Natural killer cell (primary cell): ENCODE data around the gene E2F6. TPM values are rescaled to one million over a fixed set of nuclear protein-coding genes. Genes with fewer than 3 reads are reported as not detected.

Source experiments
- ATAC-seq, 3 donors: fragments of 150-1000 bp in 2 of 3; fragments of 200-7000 bp in 1 of 3; cut with Tn5 transposase; 1 replicate in 1 of 3; 2 replicates in 2 of 3; pipeline ENCODE4 v1.10.0; 2021; ENCODE audit warnings: mild to moderate bottlenecking in 2 of 3, moderate library complexity in 2 of 3
- DNase-seq, 2 donors: peaks; one replicate each; pipeline versions ENCODE4 v3.0.0 to v3.0.0-alpha.2; 2013 to 2021; ENCODE audit warnings: mixed read lengths in 1 of 2
- H3K27ac ChIP-seq: one replicate; pipeline ENCODE4 v1.5.1; 2013; ENCODE audit warnings: mild to moderate bottlenecking, low read length
- H3K27me3 ChIP-seq: one replicate; pipeline ENCODE4 v1.6.1; 2013; ENCODE audit warnings: low read length; ENCODE audit not compliant: control insufficient read depth, insufficient read depth
- H3K36me3 ChIP-seq: one replicate; pipeline ENCODE4 v1.6.1; 2013; ENCODE audit warnings: low read length; ENCODE audit not compliant: control insufficient read depth, insufficient read depth
- H3K4me1 ChIP-seq: one replicate; pipeline ENCODE4 v1.6.1; 2013; ENCODE audit warnings: low read length; ENCODE audit not compliant: control insufficient read depth, insufficient read depth
- H3K4me3 ChIP-seq: one replicate; pipeline ENCODE4 v1.5.1; 2013; ENCODE audit warnings: low read length
- H3K9me3 ChIP-seq: one replicate; pipeline ENCODE4 v1.6.1; 2013; ENCODE audit warnings: low read length; ENCODE audit not compliant: control insufficient read depth, insufficient read depth
- H3K27ac Mint-ChIP-seq, 2 donors: one replicate each; pipeline ENCODE4 v1.8.0; 2022; ENCODE audit warnings: mild to moderate bottlenecking in 2 of 2, mixed read lengths in 2 of 2, moderate library complexity in 1 of 2
- H3K27me3 Mint-ChIP-seq, 2 donors: one replicate each; pipeline ENCODE4 v1.8.0; 2022; ENCODE audit warnings: low read depth in 2 of 2, mixed read lengths in 2 of 2
- H3K36me3 Mint-ChIP-seq: one replicate; pipeline ENCODE4 v1.8.0; 2022; ENCODE audit warnings: mixed read lengths
- H3K4me1 Mint-ChIP-seq, 2 donors: one replicate each; pipeline ENCODE4 v1.8.0; 2022; ENCODE audit warnings: mixed read lengths in 2 of 2
- H3K4me3 Mint-ChIP-seq: one replicate; pipeline ENCODE4 v1.8.0; 2022; ENCODE audit warnings: mild to moderate bottlenecking, moderate library complexity, mixed read lengths
- H3K9me3 Mint-ChIP-seq, 2 donors: one replicate each; pipeline ENCODE4 v1.8.0; 2022; ENCODE audit warnings: mixed read lengths in 2 of 2
- CTCF ChIP-seq: fragments of 200-600 bp; IDR thresholded peaks from one replicate; pipeline ENCODE4 v1.8.0; 2022; ENCODE audit warnings: antibody characterized with exemption
- WGBS: methylation state at CpG from one replicate; pipeline ENCODE4 v1.1.7; 2013; ENCODE audit warnings: missing lambda C conversion rate; ENCODE audit not compliant: insufficient coverage; 5-methylcytosine and 5-hydroxymethylcytosine counted together
- intact Hi-C: fragments of 100-400 bp; cut with micrococcal nuclease; formaldehyde crosslinking; loops from one replicate; pipeline ENCODE4 v1.14.2; 2022
- total RNA-seq, 4 donors: library from RNA; stranded (reverse); fragments of 120-200 nt in 1 of 4; gene quantifications; one replicate each; pipeline versions ENCODE4 v1.2.3 to v1.2.4, GENCODE V29; 2013 to 2022

Gene E2F6
- total RNA-seq, 3 donors from 2014 or later (not counting 1 experiment from before 2014, with no cell fraction given), result 4.6 to 9.6 (median 8.3) TPM

GRCh38 chr2:11456251-11456650 lies 9.7 kb downstream of the E2F6 start:
- no peaks in the 10 kb centered on the region for H3K27me3 ChIP-seq
- Mint-ChIP-seq H3K4me1 (peaks cover 23 to 36% of the 10 kb centered on the region in 2 donors), H3K9me3 (no peaks in the 10 kb centered on the region), H3K4me3 (no peak overlapping the region), H3K27me3 (no peaks in the 10 kb centered on the region), H3K36me3 (peaks cover 6% of the 10 kb centered on the region), H3K27ac (peak overlapping the region in 1 of 2 donors; percentile 30)
- TF ChIP-seq CTCF, result no peak
- H3K9me3 ChIP-seq, result no peaks in the 10 kb centered on the region
- 46% methylated on average over 3 of the region's 3 CpGs for WGBS
- no peak overlapping the region for H3K27ac ChIP-seq
- H3K4me3 ChIP-seq, result no peak overlapping the region
- H3K4me1 ChIP-seq, result no peaks in the 10 kb centered on the region
- ATAC-seq, result no peak
- no peak for DNase-seq
- peaks cover 15% of the 10 kb centered on the region for H3K36me3 ChIP-seq
- intact Hi-C loops, result no loop called here

GRCh38 chr2:11454824-11455223 lies 11.1 kb downstream of the E2F6 start:
- H3K9me3 ChIP-seq, result no peaks in the 10 kb centered on the region
- peaks cover 6% of the 10 kb centered on the region for H3K36me3 Mint-ChIP-seq
- no peak overlapping the region for H3K4me3 ChIP-seq
- no peak overlapping the region for H3K4me3 Mint-ChIP-seq
- H3K36me3 ChIP-seq, result peaks cover 21% of the 10 kb centered on the region
- DNase-seq (no peak), ATAC-seq (no peak)
- intact Hi-C loops, result no loop called here
- TF ChIP-seq CTCF, result no peak
- no peaks in the 10 kb centered on the region for H3K4me1 ChIP-seq
- no peaks in the 10 kb centered on the region for H3K27me3 ChIP-seq
- H3K4me1 Mint-ChIP-seq, result peaks cover 19 to 30% of the 10 kb centered on the region in 2 donors
- H3K27ac Mint-ChIP-seq, result no peak overlapping the region
- H3K9me3 Mint-ChIP-seq, result no peaks in the 10 kb centered on the region
- no peaks in the 10 kb centered on the region for H3K27me3 Mint-ChIP-seq
- H3K27ac ChIP-seq, result no peak overlapping the region
- 86% methylated on average over 5 of the region's 6 CpGs for WGBS

GRCh38 chr2:11450791-11451190 lies 15.2 kb downstream of the E2F6 start:
- peaks cover 14% of the 10 kb centered on the region for H3K36me3 Mint-ChIP-seq
- DNase-seq (no peak), ATAC-seq (no peak)
- H3K27me3 Mint-ChIP-seq, result no peaks in the 10 kb centered on the region
- H3K9me3 Mint-ChIP-seq, result no peaks in the 10 kb centered on the region
- no peaks in the 10 kb centered on the region for H3K27me3 ChIP-seq
- no peak overlapping the region for H3K27ac Mint-ChIP-seq
- peaks cover 40% of the 10 kb centered on the region for H3K36me3 ChIP-seq
- no peaks in the 10 kb centered on the region for H3K9me3 ChIP-seq
- no peaks in the 10 kb centered on the region for H3K4me1 ChIP-seq
- no peak overlapping the region for H3K4me3 Mint-ChIP-seq
- TF ChIP-seq CTCF, result no peak
- no peak overlapping the region for H3K4me3 ChIP-seq
- H3K27ac ChIP-seq, result no peak overlapping the region
- WGBS, result 100% methylated on average over 2 of the region's 2 CpGs
- intact Hi-C loops, result no loop called here
- peaks cover 4% of the 10 kb centered on the region in 2 donors for H3K4me1 Mint-ChIP-seq

- Histone ChIP-seq H3K9me3 (no peaks in the 10 kb centered on the region), H3K4me3 (no peak overlapping the region), H3K36me3 (peaks cover 28% of the 10 kb centered on the region), H3K27ac (no peak overlapping the region), H3K4me1 (no peaks in the 10 kb centered on the region), H3K27me3 (no peaks in the 10 kb centered on the region)
- Mint-ChIP-seq H3K36me3 (peaks cover 7% of the 10 kb centered on the region), H3K9me3 (no peaks in the 10 kb centered on the region), H3K4me3 (no peak overlapping the region), H3K27me3 (no peaks in the 10 kb centered on the region), H3K4me1 (no peaks in the 10 kb centered on the region), H3K27ac (no peak overlapping the region)
- peak in 1 of 2 donors; percentile 78 for DNase-seq
- 85% methylated on average over 14 of the region's 14 CpGs for WGBS
- peak; percentile 54 to 71 (median 68) for ATAC-seq
- peak; percentile 69 for TF ChIP-seq CTCF
- intact Hi-C loops, result loop anchor here (2.0 kb wide), 1 partner anchor 614 kb away; no protein-coding TSS in a partner anchor
Measured at GRCh38 chr2:11446733-11447248, 19.2 kb downstream of the E2F6 start.
